Activated T-helper 2 cell treated with anti-CD3 and anti-CD28 coated beads, Interferon-gamma antibody, Interleukin-2, Interleukin-4, amounts not matched to agents 10 μg/mL and 5 μg/mL and 100 μg/mL, durations not matched to agents 14 hours and 24 hours and 36 hours (primary cell): ENCODE results near the gene OR13C3. TPM values are rescaled to one million over a fixed set of nuclear protein-coding genes. Genes with fewer than 3 reads are reported as not detected.

Experiments
- DNase-seq: peaks from one replicate; pipeline ENCODE4 v3.0.0; 2021; ENCODE audit warnings: low spot score
- H3K27ac Mint-ChIP-seq: one replicate; pipeline ENCODE4 v1.8.0; 2021; ENCODE audit warnings: mixed read lengths
- H3K27me3 Mint-ChIP-seq: one replicate; pipeline ENCODE4 v1.8.0; 2021; ENCODE audit warnings: low read depth, mixed read lengths
- H3K36me3 Mint-ChIP-seq: one replicate; pipeline ENCODE4 v1.8.0; 2021; ENCODE audit warnings: low read depth, mixed read lengths
- H3K4me1 Mint-ChIP-seq: one replicate; pipeline ENCODE4 v1.8.0; 2021; ENCODE audit warnings: low read depth, mixed read lengths
- H3K4me3 Mint-ChIP-seq: one replicate; pipeline ENCODE4 v1.8.0; 2021; ENCODE audit warnings: low read depth, mild to moderate bottlenecking, moderate library complexity, mixed read lengths
- H3K9me3 Mint-ChIP-seq: one replicate; pipeline ENCODE4 v1.8.0; 2021; ENCODE audit warnings: mixed read lengths
- intact Hi-C: fragments of 100-400 bp; cut with micrococcal nuclease; formaldehyde crosslinking; loops from one replicate; pipeline ENCODE4 v1.15.1; 2023
- total RNA-seq: library from RNA; stranded (reverse); gene quantifications from 2 replicates; pipeline ENCODE4 v1.2.3, GENCODE V29; 2022

Gene OR13C3
- not detected in 2 replicates for total RNA-seq

GRCh38 chr9:104536756-104537155 is at the start of gene OR13C3:
Gene OR13C3, minus strand, starts transcription at chr9:104536856. Its CDS starts 133 bp downstream, at chr9:104536723.
- Mint-ChIP-seq H3K27me3 (no peaks in the 10 kb centered on the region), H3K4me1 (no peaks in the 10 kb centered on the region), H3K4me3 (no peak within 1 kb of the TSS), H3K36me3 (no peaks in the 10 kb centered on the region), H3K27ac (no peak within 1 kb of the TSS), H3K9me3 (no peaks in the 10 kb centered on the region)
- intact Hi-C loops, result no loop called here
- no peak for DNase-seq

GRCh38 chr9:104580562-104580961 is 43.9 kb upstream of the OR13C3 start:
- H3K4me1 Mint-ChIP-seq, result no peaks in the 10 kb centered on the region
- no peak overlapping the region for H3K27ac Mint-ChIP-seq
- H3K36me3 Mint-ChIP-seq, result no peaks in the 10 kb centered on the region
- no peaks in the 10 kb centered on the region for H3K9me3 Mint-ChIP-seq
- no peaks in the 10 kb centered on the region for H3K27me3 Mint-ChIP-seq
- intact Hi-C loops, result no loop called here
- no peak overlapping the region for H3K4me3 Mint-ChIP-seq
- no peak for DNase-seq

DNA sequence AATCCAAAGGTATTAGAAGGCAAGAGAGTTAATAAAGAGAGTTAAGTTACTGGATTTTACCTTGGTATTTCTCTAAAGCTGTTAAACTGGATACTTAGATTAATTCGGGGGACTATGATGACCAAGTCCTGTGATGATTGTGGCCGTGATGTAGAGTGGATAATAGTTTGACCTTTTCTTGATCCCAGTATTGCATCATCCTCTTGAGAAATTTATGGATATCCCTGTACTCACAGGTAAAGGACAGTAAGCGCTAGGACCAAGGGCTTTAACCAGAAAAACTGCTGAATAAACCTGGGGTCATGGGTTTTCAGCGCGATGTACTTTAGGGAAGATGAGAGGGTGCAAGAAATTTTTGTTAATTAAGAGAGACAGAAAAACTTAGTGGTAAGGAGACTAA is 40.6 kb upstream of the OR13C3 start:
- Mint-ChIP-seq H3K9me3 (no peaks in the 10 kb centered on the region), H3K27ac (no peak overlapping the region), H3K4me3 (no peak overlapping the region), H3K27me3 (no peaks in the 10 kb centered on the region), H3K36me3 (no peaks in the 10 kb centered on the region), H3K4me1 (no peaks in the 10 kb centered on the region)
- intact Hi-C loops, result no loop called here
- no peak for DNase-seq

DNA sequence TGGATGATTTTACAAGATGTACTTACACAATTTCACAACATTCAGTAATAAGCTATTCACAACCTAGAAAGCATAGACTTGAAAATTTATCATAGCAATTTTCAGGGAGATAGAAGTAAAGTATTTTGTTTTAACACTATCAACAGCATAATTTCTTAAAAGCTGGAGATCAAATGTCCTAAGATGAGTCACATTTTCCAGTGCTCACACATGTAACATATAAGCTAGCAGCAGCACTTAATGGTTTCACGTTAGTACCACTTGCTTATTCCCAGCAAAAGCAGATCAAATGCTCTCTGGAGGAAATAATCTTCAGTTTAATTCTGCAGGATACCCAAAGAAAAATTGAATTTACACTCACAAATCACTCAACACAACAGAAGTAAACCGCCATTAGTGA is 38.8 kb upstream of the OR13C3 start:
- intact Hi-C loops, result no loop called here
- H3K27ac Mint-ChIP-seq, result no peak overlapping the region
- H3K4me3 Mint-ChIP-seq, result no peak overlapping the region

GRCh38 chr9:104572612-104573011 is 36.0 kb upstream of the OR13C3 start:
- Mint-ChIP-seq H3K27me3 (no peaks in the 10 kb centered on the region), H3K4me3 (no peak overlapping the region), H3K36me3 (no peaks in the 10 kb centered on the region), H3K4me1 (no peaks in the 10 kb centered on the region), H3K9me3 (no peaks in the 10 kb centered on the region), H3K27ac (no peak overlapping the region)
- DNase-seq, result no peak
- intact Hi-C loops, result no loop called here

More for the DNA sequence above, 38.8 kb upstream of the OR13C3 start:
- Mint-ChIP-seq H3K36me3 (no peaks in the 10 kb centered on the region), H3K27me3 (no peaks in the 10 kb centered on the region), H3K4me1 (no peaks in the 10 kb centered on the region), H3K9me3 (no peaks in the 10 kb centered on the region)
- no peak for DNase-seq

DNA sequence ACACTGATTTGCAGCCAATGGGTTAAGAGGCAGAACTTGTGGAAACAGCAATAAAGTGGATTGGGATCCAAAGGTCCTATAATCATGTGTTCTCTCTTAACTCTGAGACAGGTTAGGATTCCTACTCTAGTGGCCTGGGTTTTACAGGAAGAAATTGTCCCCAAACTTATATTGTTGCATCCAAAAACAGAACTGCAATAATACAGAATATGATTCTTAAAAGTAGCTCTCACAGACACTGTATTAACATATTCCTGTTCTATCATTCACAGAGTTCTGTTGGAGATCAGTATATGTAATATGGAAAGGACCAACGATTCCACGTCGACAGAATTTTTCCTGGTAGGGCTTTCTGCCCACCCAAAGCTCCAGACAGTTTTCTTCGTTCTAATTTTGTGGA is 32.2 kb upstream of the OR13C3 start, which contains the start of gene OR13C8:
TSS of gene OR13C8 (plus strand) at position 301 of the 400 bp plus-strand sequence. CDS start at position 301, 0 bp downstream.
- H3K27me3 Mint-ChIP-seq, result no peaks in the 10 kb centered on the region
- no peaks in the 10 kb centered on the region for H3K9me3 Mint-ChIP-seq
- H3K4me1 Mint-ChIP-seq, result no peaks in the 10 kb centered on the region
- no peak within 1 kb of the TSS for H3K4me3 Mint-ChIP-seq
- no peaks in the 10 kb centered on the region for H3K36me3 Mint-ChIP-seq
- no peak for DNase-seq
- intact Hi-C loops, result no loop called here
- H3K27ac Mint-ChIP-seq, result no peak within 1 kb of the TSS

GRCh38 chr9:104564358-104564757 is 27.7 kb upstream of the OR13C3 start:
- Mint-ChIP-seq H3K4me1 (no peaks in the 10 kb centered on the region), H3K36me3 (no peaks in the 10 kb centered on the region), H3K9me3 (no peaks in the 10 kb centered on the region), H3K27me3 (no peaks in the 10 kb centered on the region), H3K4me3 (no peak overlapping the region), H3K27ac (no peak overlapping the region)
- DNase-seq, result no peak
- intact Hi-C loops, result no loop called here

DNA sequence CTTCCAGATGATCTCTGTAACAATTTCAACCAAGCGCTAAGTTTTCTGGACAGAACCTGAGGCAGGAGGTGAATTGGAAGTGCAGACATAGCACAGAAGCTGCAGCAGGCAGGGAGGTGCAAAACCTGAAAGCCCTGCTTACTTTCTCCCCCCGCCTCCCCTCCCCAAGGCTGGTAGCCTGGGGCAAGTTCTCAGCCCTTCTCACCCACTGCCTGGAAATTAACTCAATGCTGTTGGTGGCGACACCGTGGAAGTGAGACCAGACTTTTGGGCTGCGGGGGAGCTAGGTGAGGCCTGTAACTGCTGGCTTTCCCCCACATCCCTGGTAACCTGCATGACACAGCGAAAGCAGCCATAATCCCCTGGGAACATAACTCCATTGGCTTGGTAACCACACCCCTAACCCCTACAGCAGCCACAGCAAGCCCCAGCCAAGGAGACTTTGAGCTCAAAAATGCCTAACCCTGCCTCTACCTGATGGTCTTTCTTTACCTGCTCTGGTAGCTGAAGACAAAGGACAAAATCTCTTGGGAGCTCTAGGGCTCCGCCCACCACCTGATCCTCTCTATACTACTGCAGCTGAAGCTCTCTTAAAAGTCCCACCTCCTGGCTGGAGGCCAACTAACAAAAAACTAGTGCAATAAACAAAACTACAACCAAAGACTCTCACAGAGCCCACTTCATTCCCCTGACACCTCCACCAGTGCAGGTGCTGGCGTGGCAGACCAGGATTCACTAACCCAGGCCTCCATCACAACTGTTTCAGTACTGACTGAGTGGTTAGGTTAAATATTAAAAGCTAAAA is 20.4 kb upstream of the OR13C3 start:
- intact Hi-C loops, result no loop called here
- Mint-ChIP-seq H3K27me3 (no peaks in the 10 kb centered on the region), H3K9me3 (peaks cover 4% of the 10 kb centered on the region), H3K4me1 (no peaks in the 10 kb centered on the region), H3K4me3 (no peak overlapping the region), H3K27ac (no peak overlapping the region), H3K36me3 (no peaks in the 10 kb centered on the region)
- no peak for DNase-seq

GRCh38 chr9:104555521-104555920 is 18.9 kb upstream of the OR13C3 start:
- Mint-ChIP-seq H3K27ac (no peak overlapping the region), H3K4me3 (no peak overlapping the region), H3K9me3 (peaks cover 4% of the 10 kb centered on the region), H3K4me1 (no peaks in the 10 kb centered on the region), H3K36me3 (no peaks in the 10 kb centered on the region), H3K27me3 (no peaks in the 10 kb centered on the region)
- intact Hi-C loops, result no loop called here
- DNase-seq, result no peak

DNA sequence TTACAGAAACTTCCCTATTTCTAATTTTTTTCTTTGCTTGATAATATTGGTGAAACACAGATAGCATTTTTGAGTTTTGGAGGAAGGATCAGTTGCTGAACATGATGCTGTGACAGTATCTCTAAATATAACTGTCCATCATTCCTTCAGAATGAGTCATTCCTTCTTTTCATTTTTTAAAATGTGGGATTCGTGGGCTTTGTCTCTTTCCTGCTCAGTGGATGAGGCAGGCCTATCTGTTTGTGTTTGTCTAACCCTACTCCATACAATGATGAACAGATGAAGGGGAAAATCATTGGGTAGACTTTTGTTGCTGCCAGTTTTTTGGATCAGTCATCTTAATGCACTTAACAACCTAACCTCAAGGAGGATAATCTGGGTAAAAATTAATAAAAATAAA is 16.6 kb upstream of the OR13C3 start:
- no peaks in the 10 kb centered on the region for H3K27me3 Mint-ChIP-seq
- no peak overlapping the region for H3K4me3 Mint-ChIP-seq
- intact Hi-C loops, result no loop called here
- no peaks in the 10 kb centered on the region for H3K36me3 Mint-ChIP-seq
- H3K4me1 Mint-ChIP-seq, result no peaks in the 10 kb centered on the region
- H3K27ac Mint-ChIP-seq, result no peak overlapping the region
- DNase-seq, result no peak
- H3K9me3 Mint-ChIP-seq, result no peaks in the 10 kb centered on the region

GRCh38 chr9:104544644-104545043 is 8.0 kb upstream of the OR13C3 start:
- Mint-ChIP-seq H3K9me3 (no peaks in the 10 kb centered on the region), H3K27ac (no peak overlapping the region), H3K27me3 (no peaks in the 10 kb centered on the region), H3K36me3 (no peaks in the 10 kb centered on the region), H3K4me3 (no peak overlapping the region), H3K4me1 (no peaks in the 10 kb centered on the region)
- intact Hi-C loops, result no loop called here
- no peak for DNase-seq

DNA sequence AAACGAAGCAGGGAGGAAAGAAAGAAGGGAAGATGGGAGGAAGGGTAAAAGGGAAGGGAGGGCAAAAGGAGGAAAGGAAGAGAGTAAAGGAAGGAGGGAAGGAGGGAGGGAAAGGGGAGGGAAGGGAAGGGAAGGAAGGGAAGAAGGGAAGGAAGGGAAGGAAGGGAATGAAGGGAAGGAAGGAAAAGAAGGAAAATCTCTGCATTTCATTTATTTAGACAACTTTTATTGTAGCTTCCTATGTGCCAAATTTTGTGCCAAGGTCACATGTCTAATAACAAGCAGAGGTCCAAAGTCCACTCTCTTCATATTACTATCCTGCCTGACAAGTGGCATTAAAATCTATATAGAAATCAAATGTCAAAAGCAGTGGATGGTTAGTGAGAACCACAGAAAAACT is 2.6 kb upstream of the OR13C3 start:
- H3K9me3 Mint-ChIP-seq, result no peaks in the 10 kb centered on the region
- intact Hi-C loops, result no loop called here
- no peak overlapping the region for H3K27ac Mint-ChIP-seq
- no peaks in the 10 kb centered on the region for H3K4me1 Mint-ChIP-seq
- no peak for DNase-seq
- no peaks in the 10 kb centered on the region for H3K36me3 Mint-ChIP-seq
- no peak overlapping the region for H3K4me3 Mint-ChIP-seq
- no peaks in the 10 kb centered on the region for H3K27me3 Mint-ChIP-seq

GRCh38 chr9:104527109-104527508 is 9.5 kb downstream of the OR13C3 start, which contains the start of gene OR13C4:
Gene OR13C4, minus strand, starts transcription at chr9:104527209. Its CDS starts 0 bp downstream, at chr9:104527209.
- Mint-ChIP-seq H3K9me3 (no peaks in the 10 kb centered on the region), H3K27ac (no peak within 1 kb of the TSS), H3K4me1 (no peaks in the 10 kb centered on the region), H3K4me3 (no peak within 1 kb of the TSS), H3K36me3 (no peaks in the 10 kb centered on the region), H3K27me3 (no peaks in the 10 kb centered on the region)
- DNase-seq, result no peak
- intact Hi-C loops, result no loop called here
